HepG2 (cell line): ENCODE data around the gene SLC35A1. TPM values are rescaled to one million over a fixed set of nuclear protein-coding genes. Genes with fewer than 3 reads are reported as not detected.

Experiments
- CC2D1A ChIP-seq: sonication (generic); formaldehyde crosslinking; IDR thresholded peaks from 2 replicates; pipeline ENCODE4 v1.8.1; 2023; ENCODE audit warnings: mild to moderate bottlenecking, missing genetic modification reagents
- ETV6 ChIP-seq: sonication (generic); formaldehyde crosslinking; conservative IDR thresholded peaks from 2 replicates; pipeline ENCODE4 v1.4.0; 2020; ENCODE audit warnings: missing genetic modification reagents
- HNF1A ChIP-seq, 2 experiments: sonication (generic) in 1 of 2; formaldehyde crosslinking in 1 of 2; IDR thresholded peaks; 2 replicates each; pipeline versions ENCODE4 v1.4.0 to v1.6.1; 2016 to 2020; ENCODE audit warnings: borderline replicate concordance in 1 of 2, low read depth in 1 of 2, mild to moderate bottlenecking in 1 of 2, missing genetic modification reagents in 1 of 2
- MBD4 ChIP-seq: IDR thresholded peaks from 2 replicates; pipeline ENCODE4 v1.6.1; 2012; ENCODE audit warnings: low read length, inconsistent platforms, borderline replicate concordance
- NR2F6 ChIP-seq, 2 experiments: IDR thresholded peaks; 2 replicates each; pipeline ENCODE4 v1.6.1; 2016; ENCODE audit warnings: antibody characterized with exemption in 1 of 2, mild to moderate bottlenecking in 1 of 2
- SSRP1 ChIP-seq: IDR thresholded peaks from 2 replicates; pipeline ENCODE4 v1.6.1; 2016; ENCODE audit warnings: control low read depth
- ZNF12 ChIP-seq: sonication (generic); formaldehyde crosslinking; IDR thresholded peaks from 2 replicates; pipeline ENCODE4 v1.5.0; 2020; ENCODE audit warnings: missing genetic modification reagents
- ZNF589 ChIP-seq: sonication (generic); formaldehyde crosslinking; conservative IDR thresholded peaks from 2 replicates; pipeline ENCODE4 v1.8.0; 2022; ENCODE audit warnings: mild to moderate bottlenecking, moderate library complexity, missing genetic modification reagents
- ZNF781 ChIP-seq: sonication (generic); formaldehyde crosslinking; IDR thresholded peaks from 2 replicates; pipeline ENCODE4 v1.5.1; 2020; ENCODE audit warnings: borderline replicate concordance, mild to moderate bottlenecking, missing genetic modification reagents; ENCODE audit errors: not compliant biosample characterization
- polyA plus RNA-seq, 8 experiments: library from polyadenylated mRNA; depleted of rRNA in 3 of 8; stranded (reverse) in 7 of 8; unstranded in 1 of 8; fragments of >200 nt; fragmentation: Illumina TruSeq in 4 of 8; extraction: Trizol in 4 of 8; gene quantifications; 2 replicates each; pipeline versions ENCODE4 v1.2.1 to v1.2.3, GENCODE V29; 2011 to 2016; ENCODE audit warnings: low read depth in 4 of 8, missing spikeins in 1 of 8, mixed read lengths in 1 of 8; ENCODE audit not compliant: insufficient read depth in 1 of 8
- total RNA-seq, 5 experiments: library from RNA; depleted of rRNA; stranded (reverse); fragments of >200 nt; fragmentation: Illumina TruSeq; extraction: Trizol; gene quantifications; 2 replicates each; pipeline ENCODE4 v1.2.3, GENCODE V29; 2016; ENCODE audit warnings: low read depth in 1 of 5
- TF ChIP-seq, protein P1 (sequence below), 2 experiments: IDR thresholded peaks; 2 replicates each; pipeline ENCODE4 v1.6.1; 2011 to 2012; ENCODE audit warnings: low read length in 2 of 2, borderline replicate concordance in 1 of 2, low read depth in 1 of 2, mild to moderate bottlenecking in 1 of 2, moderate library complexity in 1 of 2
- TF ChIP-seq, protein P2 (sequence below): sonication (generic); formaldehyde crosslinking; IDR thresholded peaks from 2 replicates; pipeline ENCODE4 v1.8.0; 2022; ENCODE audit warnings: missing genetic modification reagents, mild to moderate bottlenecking, moderate library complexity, borderline replicate concordance
- TF ChIP-seq, protein P3 (sequence below): sonication (generic); formaldehyde crosslinking; IDR thresholded peaks from 2 replicates; pipeline ENCODE4 v1.4.0; 2020; ENCODE audit warnings: low read depth, missing genetic modification reagents

SLC35A1 gene
- total and polyA plus RNA-seq, 2 of the 13 experiments (the other 11 are each of a cell fraction or from before 2014, with no cell fraction given), result 24.8 to 25.1 TPM

DNA sequence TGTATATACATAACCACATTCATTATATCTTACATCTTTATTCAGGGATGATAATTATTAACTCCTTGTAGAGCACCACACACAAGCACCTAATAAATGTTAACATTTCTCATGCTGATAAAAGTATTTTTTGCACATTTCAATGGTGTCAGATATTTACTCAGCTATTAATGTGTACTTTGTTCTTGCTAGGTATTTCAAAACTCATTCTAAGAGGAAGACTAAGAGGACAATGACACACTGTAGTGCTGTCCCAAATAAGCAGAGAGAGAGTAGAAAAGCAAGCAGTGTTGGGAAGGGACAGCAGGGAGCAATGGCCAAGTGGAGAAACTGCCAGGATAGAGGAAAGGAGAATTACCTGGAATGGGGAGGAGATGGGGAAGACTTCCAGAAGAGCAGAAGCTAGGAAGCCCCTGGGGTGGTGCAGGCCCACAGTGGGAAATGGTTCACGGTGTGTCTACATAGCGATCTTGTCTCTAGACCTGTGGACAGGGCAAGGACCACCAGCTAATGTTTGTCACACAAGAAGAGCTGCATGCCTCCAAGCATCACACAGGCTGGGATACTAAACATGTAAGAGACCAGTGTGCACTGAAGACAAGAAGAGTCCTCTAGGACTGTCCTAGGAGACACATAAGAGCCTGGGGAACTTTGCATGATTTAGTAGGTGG is 61.7 kb downstream of the SLC35A1 start (continued):
- TF ChIP-seq HNF1A (IDR thresholded peaks at IDR 0.05; ENCODE audit: low read depth) (peak; percentile 80), HNF1A (CRISPR knock-in tag; IDR thresholded peaks at IDR 0.05; ENCODE audit: borderline replicate concordance) (peak; percentile 84; the same call in 1 of the 2 replicates), ZNF781 (no peak), SSRP1 (CRISPR knock-in tag) (no peak), MBD4 (0 out of 2 replicates have a peak, but pooled peaks have one; percentile 59), NR2F6 (IDR thresholded peaks at IDR 0.05) (0 out of 2 replicates have a peak, but pooled peaks have one; percentile 25), NR2F6 (CRISPR knock-in tag; IDR thresholded peaks at IDR 0.05) (no peak), ZNF12 (CRISPR knock-in tag) (no peak), ZNF589 (no peak), CC2D1A (CRISPR knock-in tag) (no peak), ETV6 (CRISPR knock-in tag) (no peak)
- TF ChIP-seq, protein P1, sequence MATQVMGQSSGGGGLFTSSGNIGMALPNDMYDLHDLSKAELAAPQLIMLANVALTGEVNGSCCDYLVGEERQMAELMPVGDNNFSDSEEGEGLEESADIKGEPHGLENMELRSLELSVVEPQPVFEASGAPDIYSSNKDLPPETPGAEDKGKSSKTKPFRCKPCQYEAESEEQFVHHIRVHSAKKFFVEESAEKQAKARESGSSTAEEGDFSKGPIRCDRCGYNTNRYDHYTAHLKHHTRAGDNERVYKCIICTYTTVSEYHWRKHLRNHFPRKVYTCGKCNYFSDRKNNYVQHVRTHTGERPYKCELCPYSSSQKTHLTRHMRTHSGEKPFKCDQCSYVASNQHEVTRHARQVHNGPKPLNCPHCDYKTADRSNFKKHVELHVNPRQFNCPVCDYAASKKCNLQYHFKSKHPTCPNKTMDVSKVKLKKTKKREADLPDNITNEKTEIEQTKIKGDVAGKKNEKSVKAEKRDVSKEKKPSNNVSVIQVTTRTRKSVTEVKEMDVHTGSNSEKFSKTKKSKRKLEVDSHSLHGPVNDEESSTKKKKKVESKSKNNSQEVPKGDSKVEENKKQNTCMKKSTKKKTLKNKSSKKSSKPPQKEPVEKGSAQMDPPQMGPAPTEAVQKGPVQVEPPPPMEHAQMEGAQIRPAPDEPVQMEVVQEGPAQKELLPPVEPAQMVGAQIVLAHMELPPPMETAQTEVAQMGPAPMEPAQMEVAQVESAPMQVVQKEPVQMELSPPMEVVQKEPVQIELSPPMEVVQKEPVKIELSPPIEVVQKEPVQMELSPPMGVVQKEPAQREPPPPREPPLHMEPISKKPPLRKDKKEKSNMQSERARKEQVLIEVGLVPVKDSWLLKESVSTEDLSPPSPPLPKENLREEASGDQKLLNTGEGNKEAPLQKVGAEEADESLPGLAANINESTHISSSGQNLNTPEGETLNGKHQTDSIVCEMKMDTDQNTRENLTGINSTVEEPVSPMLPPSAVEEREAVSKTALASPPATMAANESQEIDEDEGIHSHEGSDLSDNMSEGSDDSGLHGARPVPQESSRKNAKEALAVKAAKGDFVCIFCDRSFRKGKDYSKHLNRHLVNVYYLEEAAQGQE (IDR thresholded peaks at IDR 0.05; ENCODE audit: borderline replicate concordance in 1 of 2, low read depth in 1 of 2, low read length in 2 of 2), result 0 out of 4 replicates have a peak, but pooled peaks of 1 of the 2 experiments have one; percentile 27
- TF ChIP-seq, protein P2, sequence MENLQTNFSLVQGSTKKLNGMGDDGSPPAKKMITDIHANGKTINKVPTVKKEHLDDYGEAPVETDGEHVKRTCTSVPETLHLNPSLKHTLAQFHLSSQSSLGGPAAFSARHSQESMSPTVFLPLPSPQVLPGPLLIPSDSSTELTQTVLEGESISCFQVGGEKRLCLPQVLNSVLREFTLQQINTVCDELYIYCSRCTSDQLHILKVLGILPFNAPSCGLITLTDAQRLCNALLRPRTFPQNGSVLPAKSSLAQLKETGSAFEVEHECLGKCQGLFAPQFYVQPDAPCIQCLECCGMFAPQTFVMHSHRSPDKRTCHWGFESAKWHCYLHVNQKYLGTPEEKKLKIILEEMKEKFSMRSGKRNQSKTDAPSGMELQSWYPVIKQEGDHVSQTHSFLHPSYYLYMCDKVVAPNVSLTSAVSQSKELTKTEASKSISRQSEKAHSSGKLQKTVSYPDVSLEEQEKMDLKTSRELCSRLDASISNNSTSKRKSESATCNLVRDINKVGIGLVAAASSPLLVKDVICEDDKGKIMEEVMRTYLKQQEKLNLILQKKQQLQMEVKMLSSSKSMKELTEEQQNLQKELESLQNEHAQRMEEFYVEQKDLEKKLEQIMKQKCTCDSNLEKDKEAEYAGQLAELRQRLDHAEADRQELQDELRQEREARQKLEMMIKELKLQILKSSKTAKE (CRISPR knock-in tag), result no peak
- TF ChIP-seq, protein P3, sequence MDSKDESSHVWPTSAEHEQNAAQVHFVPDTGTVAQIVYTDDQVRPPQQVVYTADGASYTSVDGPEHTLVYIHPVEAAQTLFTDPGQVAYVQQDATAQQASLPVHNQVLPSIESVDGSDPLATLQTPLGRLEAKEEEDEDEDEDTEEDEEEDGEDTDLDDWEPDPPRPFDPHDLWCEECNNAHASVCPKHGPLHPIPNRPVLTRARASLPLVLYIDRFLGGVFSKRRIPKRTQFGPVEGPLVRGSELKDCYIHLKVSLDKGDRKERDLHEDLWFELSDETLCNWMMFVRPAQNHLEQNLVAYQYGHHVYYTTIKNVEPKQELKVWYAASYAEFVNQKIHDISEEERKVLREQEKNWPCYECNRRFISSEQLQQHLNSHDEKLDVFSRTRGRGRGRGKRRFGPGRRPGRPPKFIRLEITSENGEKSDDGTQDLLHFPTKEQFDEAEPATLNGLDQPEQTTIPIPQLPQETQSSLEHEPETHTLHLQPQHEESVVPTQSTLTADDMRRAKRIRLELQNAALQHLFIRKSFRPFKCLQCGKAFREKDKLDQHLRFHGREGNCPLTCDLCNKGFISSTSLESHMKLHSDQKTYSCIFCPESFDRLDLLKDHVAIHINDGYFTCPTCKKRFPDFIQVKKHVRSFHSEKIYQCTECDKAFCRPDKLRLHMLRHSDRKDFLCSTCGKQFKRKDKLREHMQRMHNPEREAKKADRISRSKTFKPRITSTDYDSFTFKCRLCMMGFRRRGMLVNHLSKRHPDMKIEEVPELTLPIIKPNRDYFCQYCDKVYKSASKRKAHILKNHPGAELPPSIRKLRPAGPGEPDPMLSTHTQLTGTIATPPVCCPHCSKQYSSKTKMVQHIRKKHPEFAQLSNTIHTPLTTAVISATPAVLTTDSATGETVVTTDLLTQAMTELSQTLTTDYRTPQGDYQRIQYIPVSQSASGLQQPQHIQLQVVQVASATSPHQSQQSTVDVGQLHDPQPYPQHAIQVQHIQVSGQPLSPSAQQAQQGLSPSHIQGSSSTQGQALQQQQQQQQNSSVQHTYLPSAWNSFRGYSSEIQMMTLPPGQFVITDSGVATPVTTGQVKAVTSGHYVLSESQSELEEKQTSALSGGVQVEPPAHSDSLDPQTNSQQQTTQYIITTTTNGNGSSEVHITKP (CRISPR knock-in tag), result no peak
